ENCODE data around the gene CTSE.

The CTSE gene

DNA sequence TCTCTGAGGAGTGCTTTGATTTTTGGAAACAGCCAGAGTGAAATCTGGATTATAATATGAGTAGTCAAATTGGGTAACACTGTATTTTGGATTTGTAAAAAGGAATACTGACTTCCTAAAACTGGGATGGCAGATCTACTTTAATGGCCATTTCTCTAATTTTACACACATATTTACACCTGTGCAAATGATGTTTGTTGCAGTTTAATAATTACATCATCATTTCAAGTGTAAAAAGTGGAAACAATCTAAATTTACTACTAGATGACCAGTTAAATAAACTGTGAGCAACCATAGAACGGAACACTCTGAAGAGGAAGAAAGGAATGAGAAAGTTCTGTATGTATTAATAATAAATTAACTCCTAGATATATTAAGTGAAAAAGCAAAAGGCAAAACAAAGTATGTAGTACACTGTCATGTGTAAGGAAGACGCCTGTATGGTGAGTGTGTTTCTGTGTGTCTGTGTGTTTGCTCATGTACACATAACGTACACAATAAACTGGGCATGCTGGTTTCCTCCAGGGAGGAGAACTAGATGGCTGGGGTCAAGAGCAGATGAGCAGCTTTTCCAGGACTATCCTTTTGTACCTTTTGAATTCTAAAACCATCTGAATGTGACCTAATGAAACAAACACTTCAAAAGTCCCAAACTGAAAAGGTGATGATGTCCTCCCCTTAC, 26.4 kb upstream of the CTSE start:
- DNase-seq = no peak

DNA sequence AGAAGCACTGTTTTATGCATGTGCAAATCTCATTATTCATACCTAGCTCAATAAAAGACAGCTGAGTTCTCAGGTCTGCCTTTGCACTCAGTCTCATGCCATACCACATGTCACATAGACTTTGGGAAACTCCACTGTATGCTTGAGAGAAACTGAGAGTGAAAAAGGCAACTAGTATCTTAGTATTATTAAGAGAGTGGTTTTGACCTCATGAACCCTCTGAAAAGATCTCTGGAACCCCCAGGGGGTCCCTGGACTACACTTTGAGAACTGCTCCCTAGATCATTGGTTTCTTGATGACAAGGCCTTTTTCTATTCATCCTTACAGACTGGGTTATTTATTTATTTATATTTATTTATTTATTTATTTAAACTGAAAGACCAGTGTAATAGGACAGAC, 25.6 kb upstream of the CTSE start:
- no peak for DNase-seq

- DNase-seq = no peak
Observed at GRCh38 chr1:206048582-206048981, 24.9 kb upstream of the CTSE start.

- no peak for DNase-seq
Observed at GRCh38 chr1:206047271-206047670, 23.6 kb upstream of the CTSE start.

- DNase-seq = no peak
Observed at GRCh38 chr1:206041640-206042039, 17.9 kb upstream of the CTSE start.

DNA sequence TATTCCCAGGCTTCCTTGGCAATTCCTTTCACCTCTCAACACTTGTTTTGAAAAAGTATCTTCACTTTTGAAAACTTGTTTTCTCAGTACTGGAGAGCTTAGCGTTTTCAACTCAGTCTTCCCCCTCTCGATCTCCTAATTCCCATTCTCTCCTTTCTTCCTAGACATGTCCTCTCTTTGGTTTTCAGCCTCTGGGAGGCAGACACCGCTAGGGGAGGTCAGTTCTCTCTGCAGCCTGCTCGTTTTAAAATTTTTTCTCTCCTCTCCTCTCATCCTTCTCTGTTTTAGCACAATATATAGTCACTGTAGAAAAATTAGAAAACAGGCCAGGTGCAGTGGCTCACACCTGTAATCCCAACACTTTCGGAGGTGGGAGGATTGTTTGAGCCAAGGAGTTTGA, 16.6 kb upstream of the CTSE start:
- no peak for DNase-seq

- DNase-seq = no peak
Observed at GRCh38 chr1:206039046-206039973, 15.6 kb upstream of the CTSE start.

DNA sequence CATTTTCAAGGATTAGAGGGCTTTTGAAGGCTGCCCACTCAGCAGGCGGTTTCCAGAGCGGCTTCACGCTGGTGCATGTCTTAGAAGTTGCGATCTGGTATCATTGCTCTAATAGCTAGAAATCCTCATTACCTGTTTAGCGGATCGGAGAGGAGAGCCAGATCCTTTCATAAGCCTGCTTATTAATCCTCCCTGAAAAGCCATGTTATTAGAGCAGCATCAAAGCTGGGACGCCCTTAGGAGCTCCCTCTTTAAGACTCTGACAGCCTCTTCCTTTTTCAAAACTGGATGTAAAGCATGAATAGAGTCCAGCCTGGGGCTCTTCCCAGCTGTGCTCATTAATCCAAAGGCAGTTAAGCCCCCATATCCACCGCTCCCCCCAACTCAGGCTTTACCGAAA, 13.9 kb upstream of the CTSE start:
- DNase-seq = no peak

DNA sequence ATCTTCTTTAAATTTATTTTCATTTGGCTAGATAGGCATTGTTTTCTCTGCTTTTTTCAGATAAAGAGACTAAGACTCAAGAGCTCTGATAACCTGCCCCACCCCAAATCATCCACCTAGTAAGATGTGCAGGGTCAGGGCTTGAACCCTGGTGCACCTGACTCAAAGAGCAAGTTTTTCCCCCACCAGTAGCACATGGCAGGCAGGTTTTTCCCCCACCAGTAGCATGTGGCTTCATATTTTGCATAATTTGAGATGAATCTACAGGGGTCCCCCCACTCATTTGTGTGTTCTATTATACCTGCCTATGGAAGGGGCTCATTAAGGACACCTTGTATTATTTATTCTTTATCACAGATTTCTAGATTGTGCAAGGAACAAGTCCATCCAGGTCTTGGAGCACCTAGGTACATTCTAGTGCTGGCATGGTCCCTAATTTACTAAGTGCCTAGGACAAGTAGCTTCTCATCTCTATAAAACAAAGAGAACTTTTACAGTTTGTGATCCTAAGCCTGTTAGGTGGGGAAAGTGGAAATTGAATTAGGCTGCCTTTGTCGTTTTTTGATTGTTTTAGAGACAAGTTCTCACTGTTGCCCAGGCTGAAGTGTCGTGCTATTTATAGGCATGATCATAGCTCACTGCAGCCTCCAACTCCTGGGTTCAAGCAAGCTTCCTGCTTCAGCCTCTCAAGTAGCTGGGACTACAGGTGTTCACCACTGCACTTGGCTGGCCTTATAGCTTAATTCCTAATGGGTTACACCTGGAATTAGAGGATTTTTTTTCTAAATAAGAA, 13.2 kb upstream of the CTSE start:
- DNase-seq = no peak

DNA sequence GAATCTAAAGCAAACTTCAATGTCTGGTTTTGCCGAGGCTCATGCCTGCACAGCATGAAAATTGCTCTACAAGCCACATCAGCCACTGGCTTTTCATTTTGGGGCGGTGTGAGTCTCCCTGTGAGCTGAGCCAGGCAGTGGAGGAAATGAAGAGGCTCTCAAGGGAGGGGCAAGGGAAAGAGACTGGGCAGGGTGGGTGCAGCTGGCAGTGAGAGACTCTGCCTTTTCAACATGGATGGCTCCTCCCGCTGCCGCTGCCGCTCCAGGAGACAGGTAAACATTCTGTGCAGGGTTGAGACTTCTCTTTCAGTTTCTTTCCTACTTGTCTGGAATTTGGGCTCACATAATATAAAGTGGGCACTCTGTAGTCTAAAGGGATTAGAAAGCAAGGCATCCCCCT, 11.3 kb upstream of the CTSE start:
- DNase-seq = peak; percentile 27

GRCh38 chr1:206032380-206033140, 8.9 kb upstream of the CTSE start:
- no peak for DNase-seq

DNA sequence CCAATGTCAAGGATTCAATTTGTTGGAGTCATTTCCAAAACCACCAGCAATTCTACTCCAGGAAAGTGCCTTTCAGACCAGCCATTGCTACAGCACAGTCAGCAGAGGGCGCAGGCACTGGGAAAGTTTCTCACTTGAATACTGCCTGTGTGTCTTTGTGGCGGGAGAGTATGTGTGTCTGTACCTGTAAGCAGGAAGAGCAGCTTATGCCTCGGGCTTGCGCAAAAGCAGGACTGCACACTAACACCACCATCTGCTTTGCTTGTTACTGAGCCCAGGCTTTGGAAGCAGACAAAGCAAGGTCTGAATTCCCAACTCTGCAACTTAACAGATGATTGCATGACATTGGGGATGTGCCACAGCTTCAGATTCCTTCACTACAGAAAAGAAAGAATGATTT, 7.0 kb upstream of the CTSE start:
- DNase-seq = peak; percentile 67

GRCh38 chr1:206030191-206030590, 6.5 kb upstream of the CTSE start:
- DNase-seq = no peak

DNA sequence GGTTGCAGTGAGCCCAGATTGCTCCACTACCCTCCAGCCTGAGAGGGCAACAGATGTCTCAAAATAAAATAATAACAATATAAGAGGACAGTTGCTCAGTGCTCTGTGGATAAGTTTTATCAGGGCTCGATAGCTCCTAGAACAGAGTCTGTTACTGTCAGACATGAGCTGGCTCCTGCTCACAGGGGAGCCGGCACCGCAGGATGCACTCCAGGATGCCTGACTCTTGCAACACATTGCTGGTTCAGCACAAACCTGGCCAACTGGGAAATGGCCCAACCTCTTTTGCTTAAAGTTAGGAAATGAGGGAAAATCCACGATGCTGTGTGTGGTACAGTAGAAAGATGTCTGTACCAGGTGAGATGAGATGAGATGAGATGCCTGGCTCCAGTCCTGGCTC, 5.8 kb upstream of the CTSE start:
- no peak for DNase-seq

- no peak for DNase-seq
Observed at GRCh38 chr1:206025283-206025820, 1.7 kb upstream of the CTSE start.

GRCh38 chr1:206022766-206023165, 929 bp downstream of the CTSE start:
- DNase-seq = no peak

- no peak for DNase-seq
Observed at GRCh38 chr1:206021626-206022365, 1.9 kb downstream of the CTSE start.

- DNase-seq = no peak
Observed at GRCh38 chr1:206021008-206021625, 2.6 kb downstream of the CTSE start.

DNA sequence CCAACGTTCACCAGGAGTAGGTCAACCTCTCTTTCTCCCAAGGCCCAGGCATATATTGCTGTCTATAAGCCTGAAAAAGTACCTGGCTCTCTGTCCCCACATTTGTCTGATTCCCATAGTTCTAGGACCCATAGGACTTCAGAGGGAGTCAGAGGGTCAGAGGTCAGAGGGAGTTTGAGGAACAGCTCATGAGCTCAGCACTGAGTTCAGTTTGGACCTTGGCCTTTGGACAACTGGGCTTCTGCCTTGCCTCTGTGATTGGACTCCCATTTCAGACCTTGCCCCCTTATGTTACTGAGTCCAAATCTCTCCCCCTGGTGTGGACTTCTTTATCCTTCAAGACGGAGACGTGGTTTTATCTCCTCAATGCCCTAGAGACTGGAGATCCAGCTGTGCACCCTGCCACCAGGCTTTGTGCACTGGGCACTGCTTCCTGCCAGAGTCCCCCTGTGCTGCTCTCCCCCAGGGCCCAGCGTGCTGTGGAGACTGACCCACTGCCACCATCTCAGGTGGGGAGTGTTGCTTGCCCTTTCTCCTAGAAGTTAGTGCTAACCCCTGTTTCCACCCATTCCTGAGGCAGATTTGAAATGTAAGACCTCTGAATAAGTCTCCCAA, 3.2 kb downstream of the CTSE start:
- DNase-seq = no peak

DNA sequence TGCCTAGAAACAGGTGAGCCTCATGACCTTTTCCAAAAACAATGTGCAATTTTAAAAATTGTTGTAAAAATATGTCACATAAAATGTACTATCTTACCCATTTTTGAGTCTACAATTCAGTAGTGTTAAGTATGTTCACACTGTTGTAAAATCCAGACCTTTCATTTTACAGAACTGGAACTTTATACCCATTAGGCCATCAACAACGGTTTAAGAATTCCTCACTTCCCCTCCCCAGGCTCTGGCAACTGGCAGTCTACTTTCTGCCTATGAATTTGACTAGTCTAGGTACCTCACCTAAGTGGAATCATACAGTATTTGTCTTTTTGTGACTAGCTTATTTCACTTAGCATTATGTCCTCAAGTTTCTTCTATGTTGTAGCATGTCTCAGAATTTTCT, 8.6 kb downstream of the CTSE start:
- DNase-seq = no peak

GRCh38 chr1:206014601-206015000, 9.1 kb downstream of the CTSE start:
- no peak for DNase-seq

Data from COR-L47 (cell line).